PC-9 (cell line): ENCODE data around the gene C19orf53. TPM values are rescaled to one million over a fixed set of nuclear protein-coding genes. Genes with fewer than 3 reads are reported as not detected.

Experiments used
- BruUV-seq: library from RNA; stranded (reverse); fragments of 400-500 nt; replicated peaks from 2 replicates; lab custom pipeline; 2021; lab: Mats Ljungman, UMichigan
- CTCF ChIA-PET: fragments of 300-600 bp; sonication (Branson Sonifier 250); formaldehyde crosslinking; loops from one replicate; lab custom pipeline; 2022; ENCODE audit warnings: antibody characterized with exemption; lab: Charles Lee
- POLR2A ChIA-PET: fragments of 300-600 bp; sonication (Branson Sonifier 250); formaldehyde crosslinking; loops from one replicate; lab custom pipeline; 2022; ENCODE audit warnings: antibody characterized with exemption; ENCODE audit not compliant: unreplicated experiment; lab: Charles Lee
- DNase-seq, 2 experiments: peaks; one replicate each; pipeline versions ENCODE4 v3.0.0 to v3.0.0-alpha.2; 2015 to 2022; ENCODE audit warnings: mixed read lengths in 1 of 2
- H2AFZ ChIP-seq: fragments of 200-600 bp; sonication (generic); 2 replicates; pipeline ENCODE4 v1.8.1; 2017; ENCODE audit warnings: antibody characterized with exemption
- H3F3A ChIP-seq: fragments of 200-600 bp; sonication (generic); 2 replicates; pipeline ENCODE4 v1.8.1; 2017; ENCODE audit warnings: antibody characterized with exemption, mild to moderate bottlenecking, low read depth; ENCODE audit not compliant: insufficient read depth
- H3K27ac ChIP-seq: fragments of 200-600 bp; sonication (generic); 2 replicates; pipeline ENCODE4 v1.6.1; 2016; ENCODE audit warnings: mixed run types
- H3K27me3 ChIP-seq: fragments of 200-600 bp; sonication (generic); 2 replicates; pipeline ENCODE4 v1.6.1; 2016; ENCODE audit warnings: low read depth, mixed run types; ENCODE audit not compliant: insufficient read depth
- H3K36me3 ChIP-seq: fragments of 200-600 bp; sonication (generic); 2 replicates; pipeline ENCODE4 v1.6.1; 2016; ENCODE audit warnings: low read depth, mixed run types
- H3K4me1 ChIP-seq: fragments of 200-600 bp; sonication (generic); replicated peaks from 2 replicates; pipeline ENCODE4 v1.6.1; 2016; ENCODE audit warnings: mixed run types; ENCODE audit not compliant: insufficient read depth
- H3K4me2 ChIP-seq: fragments of 200-600 bp; sonication (generic); 2 replicates; pipeline ENCODE4 v1.6.1; 2017; ENCODE audit warnings: mixed run types
- H3K4me3 ChIP-seq: fragments of 200-600 bp; sonication (generic); 2 replicates; pipeline ENCODE4 v1.6.1; 2016; ENCODE audit warnings: mixed run types
- H3K79me2 ChIP-seq: fragments of 200-600 bp; sonication (generic); 2 replicates; pipeline ENCODE4 v1.6.1; 2017; ENCODE audit warnings: low read depth, mixed run types
- H3K9me2 ChIP-seq: fragments of 200-600 bp; sonication (generic); 2 replicates; pipeline ENCODE4 v1.8.1; 2017; ENCODE audit warnings: mild to moderate bottlenecking; ENCODE audit not compliant: insufficient read depth
- H3K9me3 ChIP-seq: fragments of 200-600 bp; sonication (generic); 2 replicates; pipeline ENCODE4 v1.8.1; 2016; ENCODE audit warnings: low read depth; ENCODE audit not compliant: insufficient read depth
- H4K20me1 ChIP-seq: fragments of 200-600 bp; sonication (generic); 2 replicates; pipeline ENCODE4 v1.8.1; 2017; ENCODE audit not compliant: insufficient read depth
- EZH2 ChIP-seq: fragments of 200-600 bp; sonication (generic); IDR thresholded peaks from 2 replicates; pipeline ENCODE4 v1.8.0; 2017; ENCODE audit warnings: antibody characterized with exemption, low read depth
- intact Hi-C: fragments of 100-400 bp; cut with micrococcal nuclease; formaldehyde crosslinking; loops from one replicate; pipeline ENCODE4 v1.10.0; 2022; ENCODE audit not compliant: unreplicated experiment
- total RNA-seq: library from RNA; stranded (reverse); gene quantifications from 2 replicates; pipeline ENCODE4 v1.2.3, GENCODE V29; 2021
- TF ChIP-seq, protein P1 (sequence below): fragments of 200-600 bp; sonication (generic); conservative IDR thresholded peaks from 2 replicates; pipeline ENCODE4 v1.6.1; 2017; ENCODE audit warnings: mixed run types, antibody characterized with exemption, mild to moderate bottlenecking, moderate library complexity

C19orf53 gene
- total RNA-seq, 1 experiment from 2014 or later: 121 TPM

DNA sequence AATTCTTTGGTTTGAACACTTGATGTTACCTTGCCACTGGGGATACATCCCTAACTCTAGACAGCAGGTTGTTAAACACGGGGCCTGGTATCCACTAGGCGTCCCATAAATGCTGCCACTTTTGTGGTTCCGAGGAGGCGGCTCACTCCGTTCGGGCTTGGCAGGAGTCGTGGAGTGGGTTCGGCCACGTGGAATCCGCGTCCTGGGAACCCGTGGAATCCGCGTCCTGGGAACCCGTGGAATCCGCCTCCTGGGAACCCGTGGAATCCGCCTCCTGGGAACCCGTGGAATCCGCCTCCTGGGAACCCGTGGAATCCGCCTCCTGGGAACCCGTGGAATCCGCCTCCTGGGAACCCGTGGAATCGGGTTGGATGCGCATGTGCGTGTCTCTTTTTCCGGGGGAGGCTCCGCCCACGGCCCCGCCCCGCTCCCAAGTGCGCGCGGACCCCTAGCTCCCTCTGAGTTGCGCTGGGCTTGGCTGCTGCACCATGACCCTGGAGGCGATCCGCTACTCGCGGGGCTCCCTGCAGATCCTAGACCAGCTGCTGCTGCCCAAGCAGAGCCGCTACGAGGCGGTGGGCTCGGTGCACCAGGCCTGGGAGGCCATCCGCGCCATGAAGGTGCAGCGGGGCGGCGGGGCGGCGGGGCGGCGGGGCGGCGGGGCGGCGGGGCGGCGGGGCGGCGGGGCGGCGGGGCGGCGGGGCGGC lies 10.0 kb upstream of the C19orf53 start, which contains the start of gene MRI1:
Gene MRI1 (plus strand): TSS at position 422 of the 707 bp plus-strand sequence. CDS start 67 bp downstream, at position 489.
- Histone ChIP-seq H3K27me3 (no peaks in the 10 kb centered on the region), H3K36me3 (0 out of 2 replicates have a peak, but pooled peaks cover 3% of the 10 kb centered on the region), H2AFZ (peak within 1 kb of the TSS; percentile 75), H4K20me1 (peaks cover 6% of the 10 kb centered on the region; the same call in 1 of the 2 replicates), H3K4me2 (peak within 1 kb of the TSS; percentile 64), H3K4me3 (peak within 1 kb of the TSS; percentile 61), H3K4me1 (peaks cover 9% of the 10 kb centered on the region; the same call in 1 of the 2 replicates), H3K27ac (peak within 1 kb of the TSS; percentile 35; the same call in 1 of the 2 replicates), H3K79me2 (peaks cover 21% of the 10 kb centered on the region), H3F3A (peaks cover 25% of the 10 kb centered on the region; the same call in 1 of the 2 replicates), H3K9me2 (no peaks in the 10 kb centered on the region), H3K9me3 (no peaks in the 10 kb centered on the region)
- ChIA-PET POLR2A (interaction anchor here (0.5 to 1.0 kb wide), 5 partner anchors 31 to 597 kb away, joined by 3 to 9 read pairs (median 4); partner anchors contain the start of gene ZSWIM4), CTCF (interaction anchor here (0.6 to 1.1 kb wide), 2 partner anchors 98 to 108 kb away, joined by 3 to 6 read pairs; no protein-coding TSS in a partner anchor)
- TSS peak; percentile 92 for BruUV-seq
- no peak for TF ChIP-seq EZH2
- TF ChIP-seq, protein P1, sequence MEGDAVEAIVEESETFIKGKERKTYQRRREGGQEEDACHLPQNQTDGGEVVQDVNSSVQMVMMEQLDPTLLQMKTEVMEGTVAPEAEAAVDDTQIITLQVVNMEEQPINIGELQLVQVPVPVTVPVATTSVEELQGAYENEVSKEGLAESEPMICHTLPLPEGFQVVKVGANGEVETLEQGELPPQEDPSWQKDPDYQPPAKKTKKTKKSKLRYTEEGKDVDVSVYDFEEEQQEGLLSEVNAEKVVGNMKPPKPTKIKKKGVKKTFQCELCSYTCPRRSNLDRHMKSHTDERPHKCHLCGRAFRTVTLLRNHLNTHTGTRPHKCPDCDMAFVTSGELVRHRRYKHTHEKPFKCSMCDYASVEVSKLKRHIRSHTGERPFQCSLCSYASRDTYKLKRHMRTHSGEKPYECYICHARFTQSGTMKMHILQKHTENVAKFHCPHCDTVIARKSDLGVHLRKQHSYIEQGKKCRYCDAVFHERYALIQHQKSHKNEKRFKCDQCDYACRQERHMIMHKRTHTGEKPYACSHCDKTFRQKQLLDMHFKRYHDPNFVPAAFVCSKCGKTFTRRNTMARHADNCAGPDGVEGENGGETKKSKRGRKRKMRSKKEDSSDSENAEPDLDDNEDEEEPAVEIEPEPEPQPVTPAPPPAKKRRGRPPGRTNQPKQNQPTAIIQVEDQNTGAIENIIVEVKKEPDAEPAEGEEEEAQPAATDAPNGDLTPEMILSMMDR: no peak
- intact Hi-C loops: loop anchor here (2.0 kb wide), 1 partner anchor 31 kb away; the partner anchor contains the start of gene ZSWIM4
- DNase-seq: peak in 1 of 2 experiments; percentile 72

- Histone ChIP-seq H3K9me2 (no peaks in the 10 kb centered on the region), H4K20me1 (peaks cover 6% of the 10 kb centered on the region; the same call in 1 of the 2 replicates), H3K9me3 (no peaks in the 10 kb centered on the region), H3K27me3 (no peaks in the 10 kb centered on the region), H2AFZ (peak overlapping the region; percentile 66), H3F3A (peaks cover 27% of the 10 kb centered on the region; the same call in 1 of the 2 replicates), H3K4me2 (peak overlapping the region; percentile 64), H3K27ac (no peak overlapping the region), H3K4me1 (peaks cover 9% of the 10 kb centered on the region; the same call in 1 of the 2 replicates), H3K79me2 (peaks cover 21% of the 10 kb centered on the region), H3K4me3 (peak overlapping the region; percentile 61), H3K36me3 (0 out of 2 replicates have a peak, but pooled peaks cover 6% of the 10 kb centered on the region)
- intact Hi-C loops: loop anchor here (2.0 kb wide), 1 partner anchor 30 kb away; the partner anchor contains the start of gene ZSWIM4
- TF ChIP-seq EZH2: no peak
- TF ChIP-seq, protein P1: no peak
- POLR2A ChIA-PET: interaction anchor here (0.5 to 1.0 kb wide), 3 partner anchors 30 to 98 kb away, joined by 3 to 9 read pairs (median 3); partner anchors contain the start of gene ZSWIM4
- CTCF ChIA-PET: interaction anchor here (1.1 kb wide), 1 partner anchor 97 kb away, joined by 3 read pairs; no protein-coding TSS in a partner anchor
- peak in 1 of 2 experiments; percentile 19 for DNase-seq
- BruUV-seq: no TSS peak
Measured at GRCh38 chr19:13764821-13765394, 9.3 kb upstream of the C19orf53 start.
